H1 (cell line): ENCODE results near the gene ATF7IP.

Experiments used
- CBX5 ChIP-seq: fragments of 300-800, 300-1000 bp; sonication (generic); IDR thresholded peaks from 2 replicates; pipeline ENCODE4 v1.7.1; 2016; ENCODE audit warnings: antibody characterized with exemption, low read length, low read depth
- CHD2 ChIP-seq: IDR thresholded peaks from 2 replicates; pipeline ENCODE4 v1.6.1; 2012; ENCODE audit warnings: low read length, improper control_type of control experiment
- EP300 ChIP-seq, 2 experiments: IDR thresholded peaks; 1 replicate in 1 of 2; 2 replicates in 1 of 2; pipeline ENCODE4 v1.6.1; 2011 to 2012; ENCODE audit warnings: low read depth in 2 of 2, low read length in 2 of 2, mild to moderate bottlenecking in 2 of 2, borderline replicate concordance in 1 of 2, inconsistent platforms in 1 of 2, moderate library complexity in 1 of 2
- EZH2 ChIP-seq: fragments of 200-600 bp; sonication (generic); IDR thresholded peaks from 2 replicates; pipeline ENCODE4 v1.7.1; 2012; ENCODE audit warnings: low read depth, mild to moderate bottlenecking, moderate library complexity, low read length, inconsistent platforms; ENCODE audit not compliant: severe bottlenecking
- KDM4A ChIP-seq: IDR thresholded peaks from one replicate; pipeline ENCODE4 v1.7.1; 2012; ENCODE audit warnings: low read depth, mild to moderate bottlenecking, moderate library complexity, low read length, inconsistent platforms; ENCODE audit not compliant: severe bottlenecking
- TCF12 ChIP-seq: IDR thresholded peaks from 2 replicates; pipeline ENCODE4 v1.6.1; 2011; ENCODE audit warnings: low read depth, mild to moderate bottlenecking, low read length
- TF ChIP-seq, protein P1 (sequence below), 3 experiments: IDR thresholded peaks; 1 replicate in 2 of 3; 2 replicates in 1 of 3; pipeline versions ENCODE4 v1.5.1 to v1.6.1; 2011; ENCODE audit warnings: low read length in 3 of 3, mild to moderate bottlenecking in 3 of 3, inconsistent platforms in 2 of 3, low read depth in 1 of 3, moderate library complexity in 1 of 3; ENCODE audit not compliant: insufficient read depth in 1 of 3; ENCODE audit errors: control extremely low read depth in 1 of 3
- TF ChIP-seq, protein P2 (sequence below): IDR thresholded peaks from 2 replicates; pipeline ENCODE4 v1.6.1; 2012; ENCODE audit warnings: low read length, inconsistent platforms

DNA sequence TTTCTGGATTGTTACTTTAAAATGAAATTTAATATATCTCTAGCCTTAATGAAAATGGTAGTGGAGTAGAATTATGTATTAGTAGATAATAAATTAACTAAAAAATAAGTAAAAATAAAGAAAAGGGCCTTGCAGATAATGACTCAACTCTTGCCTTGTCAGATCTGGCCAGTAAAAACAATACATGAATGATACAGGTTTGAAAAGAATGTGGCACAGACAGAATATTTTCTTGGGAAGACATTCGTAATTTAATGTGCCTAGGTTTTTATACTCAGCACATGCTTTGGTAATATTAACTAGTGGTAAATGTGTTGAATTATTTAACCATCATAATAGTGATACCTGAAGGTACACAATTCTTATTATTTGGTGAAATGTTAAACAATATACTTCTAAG, 28.3 kb downstream of the ATF7IP start:
- TF ChIP-seq KDM4A (no peak), CHD2 (no peak), EP300 (IDR thresholded peaks at IDR 0.05; ENCODE audit: borderline replicate concordance in 1 of 2, low read depth in 2 of 2, low read length in 2 of 2) (no peak), EZH2 (no peak), CBX5 (no peak), TCF12 (no peak)
- TF ChIP-seq, protein P1, sequence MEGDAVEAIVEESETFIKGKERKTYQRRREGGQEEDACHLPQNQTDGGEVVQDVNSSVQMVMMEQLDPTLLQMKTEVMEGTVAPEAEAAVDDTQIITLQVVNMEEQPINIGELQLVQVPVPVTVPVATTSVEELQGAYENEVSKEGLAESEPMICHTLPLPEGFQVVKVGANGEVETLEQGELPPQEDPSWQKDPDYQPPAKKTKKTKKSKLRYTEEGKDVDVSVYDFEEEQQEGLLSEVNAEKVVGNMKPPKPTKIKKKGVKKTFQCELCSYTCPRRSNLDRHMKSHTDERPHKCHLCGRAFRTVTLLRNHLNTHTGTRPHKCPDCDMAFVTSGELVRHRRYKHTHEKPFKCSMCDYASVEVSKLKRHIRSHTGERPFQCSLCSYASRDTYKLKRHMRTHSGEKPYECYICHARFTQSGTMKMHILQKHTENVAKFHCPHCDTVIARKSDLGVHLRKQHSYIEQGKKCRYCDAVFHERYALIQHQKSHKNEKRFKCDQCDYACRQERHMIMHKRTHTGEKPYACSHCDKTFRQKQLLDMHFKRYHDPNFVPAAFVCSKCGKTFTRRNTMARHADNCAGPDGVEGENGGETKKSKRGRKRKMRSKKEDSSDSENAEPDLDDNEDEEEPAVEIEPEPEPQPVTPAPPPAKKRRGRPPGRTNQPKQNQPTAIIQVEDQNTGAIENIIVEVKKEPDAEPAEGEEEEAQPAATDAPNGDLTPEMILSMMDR (IDR thresholded peaks at IDR 0.05; ENCODE audit: control extremely low read depth in 1 of 3, insufficient read depth in 1 of 3, low read depth in 1 of 3, low read length in 3 of 3) = no peak
- TF ChIP-seq, protein P2, sequence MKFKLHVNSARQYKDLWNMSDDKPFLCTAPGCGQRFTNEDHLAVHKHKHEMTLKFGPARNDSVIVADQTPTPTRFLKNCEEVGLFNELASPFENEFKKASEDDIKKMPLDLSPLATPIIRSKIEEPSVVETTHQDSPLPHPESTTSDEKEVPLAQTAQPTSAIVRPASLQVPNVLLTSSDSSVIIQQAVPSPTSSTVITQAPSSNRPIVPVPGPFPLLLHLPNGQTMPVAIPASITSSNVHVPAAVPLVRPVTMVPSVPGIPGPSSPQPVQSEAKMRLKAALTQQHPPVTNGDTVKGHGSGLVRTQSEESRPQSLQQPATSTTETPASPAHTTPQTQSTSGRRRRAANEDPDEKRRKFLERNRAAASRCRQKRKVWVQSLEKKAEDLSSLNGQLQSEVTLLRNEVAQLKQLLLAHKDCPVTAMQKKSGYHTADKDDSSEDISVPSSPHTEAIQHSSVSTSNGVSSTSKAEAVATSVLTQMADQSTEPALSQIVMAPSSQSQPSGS = no peak
